Heart left ventricle (tissue), 16 donors: ENCODE measurements around the gene DPH6. TPM values are rescaled to one million over a fixed set of nuclear protein-coding genes. Genes with fewer than 3 reads are reported as not detected.

Experiments used
- ATAC-seq, 4 donors: fragments of 200-7000 bp; cut with Tn5 transposase; one replicate each; pipeline ENCODE4 v1.9.1; 2020 to 2022; ENCODE audit warnings: moderate library complexity in 4 of 4, mild to moderate bottlenecking in 3 of 4, moderate number of reproducible peaks in 1 of 4
- DNase-seq, 5 donors: peaks; one replicate each; pipeline ENCODE4 v3.0.0-alpha.2; 2020
- H3K27ac ChIP-seq, 12 donors: fragments of 200-600 bp; sonication (generic) in 4 of 12; one replicate each; pipeline versions ENCODE4 v1.5.0 to v1.8.0; 2016 to 2022; ENCODE audit warnings: mild to moderate bottlenecking in 2 of 12
- H3K27me3 ChIP-seq, 9 donors: fragments of 200-600 bp; sonication (generic) in 2 of 9; one replicate each; pipeline versions ENCODE4 v1.5.1 to v1.8.0; 2016 to 2022; ENCODE audit warnings: mild to moderate bottlenecking in 3 of 9
- H3K36me3 ChIP-seq, 9 donors: fragments of 200-600 bp; sonication (generic) in 2 of 9; one replicate each; pipeline versions ENCODE4 v1.5.0 to v1.8.0; 2018 to 2022; ENCODE audit warnings: mild to moderate bottlenecking in 2 of 9
- H3K4me1 ChIP-seq, 12 donors: fragments of 200-600 bp; sonication (generic) in 4 of 12; one replicate each; pipeline versions ENCODE4 v1.5.0 to v1.8.0; 2016 to 2022; ENCODE audit warnings: mild to moderate bottlenecking in 3 of 12
- H3K4me3 ChIP-seq, 12 donors: fragments of 200-600 bp; sonication (generic) in 4 of 12; one replicate each; pipeline versions ENCODE4 v1.5.0 to v1.8.0; 2017 to 2022; ENCODE audit warnings: mild to moderate bottlenecking in 9 of 12, moderate library complexity in 4 of 12
- H3K9me3 ChIP-seq, 12 donors: fragments of 200-600 bp; sonication (generic) in 4 of 12; one replicate each; pipeline versions ENCODE4 v1.5.0 to v1.8.0; 2016 to 2022; ENCODE audit warnings: mild to moderate bottlenecking in 1 of 12
- CTCF ChIP-seq, 12 donors: fragments of 200-600 bp; sonication (generic) in 4 of 12; IDR thresholded peaks; one replicate each; pipeline versions ENCODE4 v1.5.0 to v1.8.0; 2018 to 2022; ENCODE audit warnings: antibody characterized with exemption in 12 of 12, mild to moderate bottlenecking in 5 of 12
- POLR2A ChIP-seq, 2 donors: fragments of 450-650 bp; IDR thresholded peaks; one replicate each; pipeline ENCODE4 v1.6.1; 2017; ENCODE audit warnings: antibody characterized with exemption in 2 of 2, mild to moderate bottlenecking in 2 of 2, moderate library complexity in 2 of 2
- WGBS, 4 donors: extraction: QIAGEN DNeasy Blood & Tissue Kit in 2 of 4; methylation state at CpG; one replicate each; pipeline versions ENCODE4 v1.1.5 to v1.1.7; 2013 to 2018; 5-methylcytosine and 5-hydroxymethylcytosine counted together
- intact Hi-C, 10 donors: fragments of 100-400 bp; cut with DNase I; formaldehyde crosslinking; loops; one replicate each; pipeline versions ENCODE4 v1.11.1 to v1.14.2; 2022
- polyA plus RNA-seq, 2 donors: library from polyadenylated mRNA; stranded (reverse); fragments of 200-250 nt; gene quantifications; one replicate each; pipeline ENCODE4 v1.2.3, GENCODE V29; 2013
- total RNA-seq, 9 donors: library from RNA; depleted of rRNA in 2 of 9; stranded (reverse); fragments of >200 nt in 2 of 9; fragmentation: NEBNext Ultra II Directional in 3 of 9; extraction: Animal tissue kit (Norgen Biotek cat#: 25700) in 3 of 9; gene quantifications; one replicate each; pipeline versions ENCODE4 v1.1.0 to v1.2.4, GENCODE V29; 2016 to 2023
- donor health status: ischemic (EF 13 %, LVEDD 7.1; RV severe dilation, severe dysfunction).
- donor health status: healthy with polysubstance abuse.
- donor health status: DM: no; HTN: yes; CAD: no.
- donor health status: DM: no; HTN: no; CAD: no.
- donor health status: ischemic (EF 25% LVEDD 6.9; RV normal size, moderate dysfunction).
- donor health status: ischemic (EF 25% LVEDD 5.7; RV mildly dilated, moderate dysfunction).
- donor health status: healthy.
- donor health status: DM: yes; HTN: yes; CAD: no.
- donor health status: ischemic (EF 35%, LVEDD 5.7; RV mildly dilated, moderate dysfunction).
- donor health status: nonischemic (EF 11% LVEDD 7.7; RV severe dilation, severe dysfunction).
- donor health status: DM: yes; HTN: yes; CAD: no.
- donor health status: PGD.
- donor health status: ischemic (EF 29% LVEDD 5.4; RV normal size, mild dysfunction).
- donor health status: nonischemic (EF 23%, LVEDD 6.1; RV moderate dilation, normal function).

DPH6 gene
- total and polyA plus RNA-seq, 11 donors: 5.9 to 24.8 (median 15.7) TPM

- DNase-seq (no peak), ATAC-seq (no peak)
- no peak overlapping the region for H3K27ac ChIP-seq
- no peaks in the 10 kb centered on the region for H3K27me3 ChIP-seq
- H3K9me3 ChIP-seq: peaks cover 0 to 17% (median 0%) of the 10 kb centered on the region in 12 donors
- intact Hi-C loops: no loop called here
- TF ChIP-seq CTCF (IDR thresholded peaks at IDR 0.05) (no peak), POLR2A (IDR thresholded peaks at IDR 0.05) (no peak)
- peaks cover 0 to 11% (median 0%) of the 10 kb centered on the region in 9 donors for H3K36me3 ChIP-seq
- H3K4me3 ChIP-seq: no peak overlapping the region
- H3K4me1 ChIP-seq: peaks cover 0 to 4% (median 0%) of the 10 kb centered on the region in 12 donors
- WGBS, 4 donors: 92 to 96% (median 94%) methylated on average over 2 of the region's 2 CpGs
These were observed 60.6 kb downstream of the DPH6 start for GRCh38 chr15:35485411-35485810.

GRCh38 chr15:35484231-35484945 lies 61.6 kb downstream of the DPH6 start:
- H3K9me3 ChIP-seq: peaks cover 0 to 17% (median 0%) of the 10 kb centered on the region in 12 donors
- H3K36me3 ChIP-seq: peaks cover 0 to 6% (median 0%) of the 10 kb centered on the region in 9 donors
- peaks cover 0 to 5% (median 0%) of the 10 kb centered on the region in 12 donors for H3K4me1 ChIP-seq
- ATAC-seq (no peak), DNase-seq (no peak)
- H3K4me3 ChIP-seq: no peak overlapping the region
- intact Hi-C loops: no loop called here
- 83 to 86% (median 84%) methylated on average over 5 of the region's 5 CpGs for WGBS, 4 donors
- no peak for TF ChIP-seq CTCF (IDR thresholded peaks at IDR 0.05)
- TF ChIP-seq POLR2A (IDR thresholded peaks at IDR 0.05): no peak
- no peaks in the 10 kb centered on the region for H3K27me3 ChIP-seq
- no peak overlapping the region for H3K27ac ChIP-seq

- intact Hi-C loops: no loop called here
- Histone ChIP-seq H3K4me3 (no peak overlapping the region), H3K36me3 (peaks cover 0 to 2% (median 0%) of the 10 kb centered on the region in 9 donors), H3K27me3 (no peaks in the 10 kb centered on the region), H3K27ac (no peak overlapping the region), H3K4me1 (peaks cover 0 to 10% (median 2%) of the 10 kb centered on the region in 12 donors), H3K9me3 (peaks cover 0 to 9% (median 0%) of the 10 kb centered on the region in 12 donors)
- WGBS, 4 donors: 66 to 77% (median 68%) methylated on average over 2 of the region's 2 CpGs
- no peak for TF ChIP-seq CTCF (IDR thresholded peaks at IDR 0.05)
- no peak for TF ChIP-seq POLR2A (IDR thresholded peaks at IDR 0.05)
- peak in 1 of 4 donors; percentile 34 for ATAC-seq
- no peak for DNase-seq
These were observed 64.0 kb downstream of the DPH6 start for GRCh38 chr15:35481992-35482391.

DNA sequence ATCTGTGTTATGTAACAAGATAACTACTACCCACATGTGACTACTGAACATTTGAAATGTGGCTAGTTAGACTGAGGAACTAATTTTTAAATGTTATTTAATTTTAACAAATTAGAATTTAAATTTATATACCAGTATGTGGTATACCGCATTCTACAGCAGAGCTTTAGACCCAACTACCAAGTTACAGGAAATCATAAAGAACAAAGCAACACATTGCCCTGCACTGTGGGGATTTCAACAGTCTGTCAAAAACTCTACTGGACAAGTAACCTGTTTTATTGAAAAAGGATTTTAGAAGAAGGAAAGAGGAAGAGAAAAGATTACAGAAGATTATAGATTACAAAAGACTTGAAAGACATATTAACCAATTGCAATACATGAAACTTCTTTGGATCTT lies 64.9 kb downstream of the DPH6 start:
- H3K4me1 ChIP-seq: peaks cover 0 to 10% (median 2%) of the 10 kb centered on the region in 12 donors
- WGBS, 4 donors: 95 to 97% (median 96%) methylated on average over 1 of the region's 1 CpG
- DNase-seq: no peak
- H3K27me3 ChIP-seq: no peaks in the 10 kb centered on the region
- peaks cover 0 to under 1% (median 0%) of the 10 kb centered on the region in 12 donors for H3K9me3 ChIP-seq
- intact Hi-C loops: no loop called here
- no peak overlapping the region for H3K4me3 ChIP-seq
- no peaks in the 10 kb centered on the region for H3K36me3 ChIP-seq
- no peak overlapping the region for H3K27ac ChIP-seq
- TF ChIP-seq CTCF (IDR thresholded peaks at IDR 0.05) (no peak), POLR2A (IDR thresholded peaks at IDR 0.05) (no peak)
- no peak for ATAC-seq
